H1 (cell line): ENCODE measurements around the gene FAF2. TPM values are rescaled to one million over a fixed set of nuclear protein-coding genes. Genes with fewer than 3 reads are reported as not detected.
A peak's percentile ranks its signal among the peaks of the same experiment; 100 is the strongest.

Experiments used
- CTCF ChIA-PET: fragments of 300-600 bp; sonication (Branson Sonifier 250); formaldehyde crosslinking; loops from one replicate; lab custom pipeline; 2021; ENCODE audit not compliant: partially characterized antibody; lab: Charles Lee
- POLR2A ChIA-PET: fragments of 300-600 bp; sonication (Branson Sonifier 250); formaldehyde crosslinking; loops from one replicate; lab custom pipeline; 2021; ENCODE audit warnings: inconsistent platforms; ENCODE audit not compliant: partially characterized antibody; lab: Charles Lee
- DNase-seq, 2 experiments: peaks; one replicate each; pipeline versions ENCODE4 v3.0.0 to v3.0.0-alpha.2; 2010 to 2022; ENCODE audit warnings: low spot score in 2 of 2, low read depth in 1 of 2, mixed read lengths in 1 of 2
- FAIRE-seq: peaks from 2 replicates; lab custom pipeline; 2011; peaks lifted over from hg19 to GRCh38; lab: Jason Lieb, UNC
- H2AFZ ChIP-seq: 2 replicates; pipeline ENCODE4 v1.8.1; 2012; ENCODE audit warnings: low read length, inconsistent platforms
- H2AK5ac ChIP-seq: 2 replicates; pipeline ENCODE4 v1.6.1; 2013; ENCODE audit warnings: low read depth, low read length
- H2BK120ac ChIP-seq: replicated peaks from 2 replicates; pipeline ENCODE3; 2013; ENCODE audit warnings: low read depth, low read length, inconsistent platforms
- H2BK12ac ChIP-seq: 2 replicates; pipeline ENCODE4 v1.6.1; 2013; ENCODE audit warnings: low read depth, low read length
- H2BK15ac ChIP-seq: 2 replicates; pipeline ENCODE4 v1.6.1; 2013; ENCODE audit warnings: low read length
- H2BK20ac ChIP-seq: 2 replicates; pipeline ENCODE4 v1.6.1; 2013; ENCODE audit warnings: low read length
- H2BK5ac ChIP-seq: 2 replicates; pipeline ENCODE4 v1.6.1; 2013; ENCODE audit warnings: low read depth, low read length
- H3K14ac ChIP-seq: 2 replicates; pipeline ENCODE4 v1.6.1; 2013; ENCODE audit warnings: inconsistent platforms; ENCODE audit not compliant: insufficient read length
- H3K18ac ChIP-seq: 2 replicates; pipeline ENCODE4 v1.6.1; 2013; ENCODE audit warnings: low read length; ENCODE audit errors: extremely low read depth
- H3K23ac ChIP-seq: 2 replicates; pipeline ENCODE4 v1.6.1; 2013; ENCODE audit warnings: inconsistent platforms; ENCODE audit not compliant: insufficient read length
- H3K23me2 ChIP-seq: 2 replicates; pipeline ENCODE4 v1.6.1; 2013; ENCODE audit warnings: low read depth, low read length
- H3K27ac ChIP-seq: 2 replicates; pipeline ENCODE4 v1.6.1; 2011; ENCODE audit warnings: low read depth, low read length, inconsistent platforms
- H3K27me3 ChIP-seq, 4 experiments: replicated peaks in 1 of 4; 1 replicate in 1 of 4; 2 replicates in 3 of 4; pipeline versions ENCODE4 v1.6.1 to v1.8.1; 2011 to 2013; ENCODE audit warnings: low read length in 3 of 4, mild to moderate bottlenecking in 3 of 4, inconsistent platforms in 2 of 4, mixed read lengths in 2 of 4, moderate library complexity in 1 of 4; ENCODE audit not compliant: control insufficient read depth in 3 of 4, insufficient read depth in 3 of 4; ENCODE audit errors: extremely low read depth in 1 of 4
- H3K36me3 ChIP-seq, 4 experiments: 2 replicates each; pipeline versions ENCODE4 v1.6.1 to v1.8.1; 2011 to 2013; ENCODE audit warnings: mild to moderate bottlenecking in 4 of 4, low read length in 3 of 4, moderate library complexity in 2 of 4, control low read depth in 1 of 4, inconsistent platforms in 1 of 4; ENCODE audit not compliant: insufficient read depth in 4 of 4, control insufficient read depth in 2 of 4
- H3K4ac ChIP-seq: replicated peaks from 2 replicates; pipeline ENCODE3; 2013; ENCODE audit warnings: low read length, low read depth, mixed read lengths, inconsistent platforms; ENCODE audit not compliant: insufficient read length
- H3K4me1 ChIP-seq, 4 experiments: replicated peaks in 1 of 4; 1 replicate in 1 of 4; 2 replicates in 3 of 4; pipeline versions ENCODE4 v1.6.1 to v1.8.1; 2011 to 2013; ENCODE audit warnings: low read length in 3 of 4, inconsistent platforms in 2 of 4, mixed read lengths in 1 of 4; ENCODE audit not compliant: insufficient read depth in 4 of 4, control insufficient read depth in 3 of 4
- H3K4me2 ChIP-seq, 2 experiments: 2 replicates each; pipeline versions ENCODE4 v1.6.1 to v1.8.1; 2011 to 2013; ENCODE audit warnings: low read depth in 2 of 2, low read length in 2 of 2, control low read depth in 1 of 2, inconsistent platforms in 1 of 2, mild to moderate bottlenecking in 1 of 2; ENCODE audit not compliant: insufficient read depth in 1 of 2
- H3K4me3 ChIP-seq, 4 experiments: fragments of 200-600, 300-600 bp in 1 of 4; sonication (generic), shearing (Covaris generic), sonication (Bioruptor Twin) in 1 of 4; 2 replicates each; pipeline versions ENCODE4 v1.5.1 to v1.8.1; 2011 to 2016; ENCODE audit warnings: low read length in 4 of 4, low read depth in 3 of 4, control low read depth in 2 of 4, inconsistent platforms in 2 of 4, mild to moderate bottlenecking in 2 of 4, mixed read lengths in 1 of 4, moderate library complexity in 1 of 4; ENCODE audit not compliant: insufficient read depth in 2 of 4; ENCODE audit errors: extremely low read depth in 1 of 4
- H3K56ac ChIP-seq: replicated peaks from 2 replicates; pipeline ENCODE3; 2013; ENCODE audit warnings: low read depth, mild to moderate bottlenecking, mixed read lengths, low read length, inconsistent platforms; ENCODE audit not compliant: insufficient read length
- H3K79me1 ChIP-seq: 2 replicates; pipeline ENCODE4 v1.6.1; 2013; ENCODE audit warnings: low read depth, low read length, control low read depth
- H3K79me2 ChIP-seq, 2 experiments: 2 replicates each; pipeline versions ENCODE4 v1.6.1 to v1.8.1; 2012 to 2013; ENCODE audit warnings: low read length in 2 of 2, mild to moderate bottlenecking in 2 of 2, inconsistent platforms in 1 of 2; ENCODE audit not compliant: insufficient read depth in 2 of 2, control insufficient read depth in 1 of 2
- H3K9ac ChIP-seq, 4 experiments: replicated peaks in 1 of 4; 1 replicate in 1 of 4; 2 replicates in 3 of 4; pipeline versions ENCODE4 v1.6.1 to v1.8.1; 2011 to 2013; ENCODE audit warnings: low read depth in 3 of 4, low read length in 3 of 4, control low read depth in 2 of 4, mild to moderate bottlenecking in 2 of 4, moderate library complexity in 2 of 4, inconsistent platforms in 1 of 4; ENCODE audit errors: extremely low read depth in 1 of 4
- H3K9me3 ChIP-seq, 2 experiments: 2 replicates each; pipeline versions ENCODE4 v1.6.1 to v1.8.1; 2012 to 2013; ENCODE audit warnings: mild to moderate bottlenecking in 2 of 2, moderate library complexity in 2 of 2, control low read depth in 1 of 2, inconsistent platforms in 1 of 2, low read depth in 1 of 2, low read length in 1 of 2, mixed read lengths in 1 of 2; ENCODE audit not compliant: insufficient read depth in 2 of 2
- H4K20me1 ChIP-seq, 2 experiments: replicated peaks in 1 of 2; 2 replicates each; pipeline versions ENCODE3 to v1.8.1; 2011 to 2013; ENCODE audit warnings: inconsistent platforms in 2 of 2, low read length in 2 of 2, mild to moderate bottlenecking in 1 of 2; ENCODE audit not compliant: insufficient read depth in 2 of 2, control insufficient read depth in 1 of 2
- H4K5ac ChIP-seq: 2 replicates; pipeline ENCODE4 v1.6.1; 2013; ENCODE audit warnings: low read length, low read depth, mixed read lengths, inconsistent platforms; ENCODE audit not compliant: insufficient read length
- H4K8ac ChIP-seq: 2 replicates; pipeline ENCODE4 v1.8.0; 2013; ENCODE audit warnings: mild to moderate bottlenecking, moderate library complexity, low read length, inconsistent platforms; ENCODE audit not compliant: insufficient read depth; ENCODE audit errors: extremely low read depth
- H4K91ac ChIP-seq: replicated peaks from 2 replicates; pipeline ENCODE3; 2013; ENCODE audit warnings: low read length, mixed read lengths, inconsistent platforms; ENCODE audit not compliant: insufficient read length
- ATF3 ChIP-seq: IDR thresholded peaks from 2 replicates; pipeline ENCODE4 v1.6.1; 2011; ENCODE audit warnings: low read depth, mild to moderate bottlenecking, low read length; ENCODE audit not compliant: insufficient read depth
- BCL11A ChIP-seq, 2 experiments: IDR thresholded peaks; one replicate each; pipeline ENCODE4 v1.6.1; 2011; ENCODE audit warnings: low read depth in 2 of 2, low read length in 2 of 2, mild to moderate bottlenecking in 2 of 2
- CHD2 ChIP-seq: IDR thresholded peaks from 2 replicates; pipeline ENCODE4 v1.6.1; 2012; ENCODE audit warnings: low read length, improper control_type of control experiment
- CREB1 ChIP-seq: IDR thresholded peaks from 2 replicates; pipeline ENCODE4 v1.6.1; 2012; ENCODE audit warnings: inconsistent platforms
- PHF8 ChIP-seq: fragments of 200-600 bp; sonication (generic); conservative IDR thresholded peaks from 2 replicates; pipeline ENCODE4 v1.7.1; 2012; ENCODE audit warnings: low read depth, mild to moderate bottlenecking, inconsistent platforms, low read length, moderate library complexity
- RXRA ChIP-seq: IDR thresholded peaks from 2 replicates; pipeline ENCODE4 v1.6.1; 2011; ENCODE audit warnings: low read depth, mild to moderate bottlenecking, low read length, moderate library complexity; ENCODE audit not compliant: insufficient read depth
- SAP30 ChIP-seq: fragments of 300-600 bp; sonication (generic); IDR thresholded peaks from 2 replicates; pipeline ENCODE4 v1.7.1; 2012; ENCODE audit warnings: low read length, moderate library complexity, mild to moderate bottlenecking, inconsistent platforms; ENCODE audit not compliant: insufficient read depth, insufficient replicate concordance
- SIN3A ChIP-seq, 2 experiments: IDR thresholded peaks in 1 of 2; conservative IDR thresholded peaks in 1 of 2; 2 replicates each; pipeline ENCODE4 v1.6.1; 2011 to 2012; ENCODE audit warnings: low read length in 2 of 2, improper control_type of control experiment in 1 of 2, low read depth in 1 of 2, mild to moderate bottlenecking in 1 of 2
- SP4 ChIP-seq: IDR thresholded peaks from 2 replicates; pipeline ENCODE4 v1.6.1; 2012; ENCODE audit warnings: low read length, inconsistent platforms
- TAF1 ChIP-seq: IDR thresholded peaks from 2 replicates; pipeline ENCODE4 v1.6.1; 2011; ENCODE audit warnings: mild to moderate bottlenecking, low read depth, low read length
- TAF7 ChIP-seq: optimal IDR thresholded peaks from 2 replicates; pipeline ENCODE3; 2011; ENCODE audit warnings: low read depth, mild to moderate bottlenecking, inconsistent platforms, low read length, moderate library complexity, borderline replicate concordance
- WGBS, 2 experiments: shearing (Covaris generic) in 1 of 2; methylation state at CpG; one replicate each; pipeline versions ENCODE4 v1.1.6 to v1.1.7; 2013 to 2015; ENCODE audit warnings: low lambda C conversion rate in 2 of 2, mixed read lengths in 2 of 2, inconsistent platforms in 1 of 2, low coverage in 1 of 2, missing lambda C conversion rate in 1 of 2; ENCODE audit not compliant: insufficient replicate concordance in 2 of 2, insufficient coverage in 1 of 2, insufficient read length in 1 of 2; ENCODE audit errors: extremely low coverage in 1 of 2, missing lambda C conversion rate in 1 of 2; 5-methylcytosine and 5-hydroxymethylcytosine counted together
- polyA plus RNA-seq, 7 experiments: library from polyadenylated mRNA; depleted of rRNA in 3 of 7; stranded (reverse) in 5 of 7; unstranded in 2 of 7; fragments of >200 nt in 5 of 7; fragments of 200-250 nt in 2 of 7; gene quantifications; 1 replicate in 5 of 7; 2 replicates in 1 of 7; 4 replicates in 1 of 7; pipeline versions ENCODE4 v1.2.1 to v1.2.3, GENCODE V29; 2011 to 2013; ENCODE audit warnings: missing spikeins in 2 of 7, mixed read lengths in 2 of 7
- total RNA-seq: library from RNA; stranded (reverse); fragmentation: NEBNext Ultra II Directional; extraction: Animal tissue kit (Norgen Biotek cat#: 25700); gene quantifications from 2 replicates; pipeline ENCODE4 v1.2.1, GENCODE V29; 2021

The FAF2 gene
- total and polyA plus RNA-seq, 2 of the 8 experiments (the other 6 are each of a cell fraction or from before 2014, with no cell fraction given), result 20.8 to 35.8 TPM

- DNase-seq (peak; percentile 91 to 97), FAIRE-seq (no peak)
- Histone ChIP-seq H4K5ac (peak within 1 kb of the TSS; percentile 91), H3K18ac (peak within 1 kb of the TSS; percentile 93), H2BK15ac (peak within 1 kb of the TSS; percentile 75; the same call in 1 of the 2 replicates), H3K23ac (no peak within 1 kb of the TSS), H3K79me2 (peaks cover 36 to 46% of the 10 kb centered on the region in 2 experiments), H2BK5ac (peak within 1 kb of the TSS; percentile 98), H4K8ac (peak within 1 kb of the TSS; percentile 99), H3K27ac (peak within 1 kb of the TSS; percentile 98), H3K9me3 (no peaks in the 10 kb centered on the region), H3K4me1 (peaks cover 13 to 33% (median 30%) of the 10 kb centered on the region in 4 experiments), H2BK20ac (peak within 1 kb of the TSS; percentile 32; the same call in 1 of the 2 replicates), H3K23me2 (peaks cover 12% of the 10 kb centered on the region), H3K36me3 (peaks cover 5 to 20% (median 7%) of the 10 kb centered on the region in 4 experiments; a peak in 6 of 8 replicates), H2BK12ac (peak within 1 kb of the TSS; percentile 91), H3K14ac (no peak within 1 kb of the TSS), H3K27me3 (no peaks in the 10 kb centered on the region), H2AFZ (peak within 1 kb of the TSS; percentile 72; the same call in 1 of the 2 replicates), H3K56ac (peak within 1 kb of the TSS; percentile 88), H3K4me2 (peak within 1 kb of the TSS; percentile 90 to 98), H2BK120ac (peak within 1 kb of the TSS; percentile 16), H4K91ac (peak within 1 kb of the TSS; percentile 92), H4K20me1 (peaks cover 20 to 22% of the 10 kb centered on the region in 2 experiments), H3K9ac (peak within 1 kb of the TSS; percentile 97 to 99 (median 98)), H3K4ac (peak within 1 kb of the TSS; percentile 95), H3K4me3 (peak within 1 kb of the TSS; percentile 83 to 98 (median 93)), H2AK5ac (no peak within 1 kb of the TSS), H3K79me1 (peaks cover 11% of the 10 kb centered on the region)
- CTCF ChIA-PET, result interaction anchor here (1.4 to 1.8 kb wide), 5 partner anchors 9 to 49 kb away, joined by 3 to 8 read pairs (median 5); no protein-coding TSS in a partner anchor
- WGBS, 2 experiments, result 0% methylated on average over 39 of the region's 63 CpGs; no CpG with 5 or more reads in 1 of the 2 experiments
- POLR2A ChIA-PET, result interaction anchor here (0.8 to 21.1 kb wide), 39 partner anchors 7 to 683 kb away, joined by 3 to 458 read pairs (median 6); partner anchors contain the start of genes CDHR2, CLTB, EIF4E1B and FAF2
- no peak for TF ChIP-seq RXRA
- TF ChIP-seq TAF7, result peak; percentile 71
- peak; percentile 81 for TF ChIP-seq PHF8
- TF ChIP-seq SP4, result no peak
- TF ChIP-seq BCL11A (IDR thresholded peaks at IDR 0.05; ENCODE audit: low read depth in 2 of 2, low read length in 2 of 2), result no peak
- peak; percentile 95 for TF ChIP-seq TAF1
- TF ChIP-seq ATF3, result 0 out of 2 replicates have a peak, but pooled peaks have one; percentile 22
- 0 out of 4 replicates have a peak, but pooled peaks of 1 of the 2 experiments have one; percentile 2 for TF ChIP-seq SIN3A (conservative IDR thresholded peaks at IDR 0.05 in 1 of 2, IDR thresholded peaks at IDR 0.05 in 1 of 2; ENCODE audit: low read depth in 1 of 2, low read length in 2 of 2)
- no peak for TF ChIP-seq SAP30
- TF ChIP-seq CHD2, result 0 out of 2 replicates have a peak, but pooled peaks have one; percentile 4
- no peak for TF ChIP-seq CREB1
Observed at GRCh38 chr5:176536902-176537553, 88.8 kb downstream of the FAF2 start, which contains the start of gene RNF44. RNF44 (minus strand) TSS chr5:176537402; CDS start chr5:176532472, 4,930 bp downstream.
